Measurements from ENCODE around the gene ACACA. TPM values are rescaled to one million over a fixed set of nuclear protein-coding genes. Genes with fewer than 3 reads are reported as not detected.

ACACA gene
- total RNA-seq, 2 experiments from 2014 or later, result 45.1 to 45.9 TPM

DNA sequence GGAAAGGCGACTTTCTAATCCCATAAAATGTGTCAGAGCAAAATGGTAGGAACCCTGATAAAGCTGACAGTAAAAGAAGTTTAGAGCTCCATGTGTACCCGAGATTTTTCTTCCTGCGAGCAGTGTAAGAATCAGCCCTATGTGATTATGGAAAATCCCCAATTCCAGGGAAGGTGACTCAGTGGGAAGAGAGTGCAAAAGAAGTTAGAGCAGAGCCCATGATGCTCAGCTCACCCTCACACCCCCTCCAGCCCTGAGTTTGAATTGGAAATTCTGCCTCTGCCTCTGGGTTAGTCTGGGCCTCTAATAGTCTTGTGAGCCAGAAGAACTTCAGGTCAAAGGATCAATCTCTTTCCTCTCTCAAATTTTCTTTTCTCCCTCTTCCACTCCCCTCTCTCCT, 18.4 kb downstream of the ACACA start:
- Mint-ChIP-seq H3K4me3 (no peak overlapping the region), H3K27ac (no peak overlapping the region), H3K36me3 (no peaks in the 10 kb centered on the region), H3K9me3 (no peaks in the 10 kb centered on the region), H3K27me3 (no peaks in the 10 kb centered on the region), H3K4me1 (peaks cover 17% of the 10 kb centered on the region)
- DNase-seq (no peak), ATAC-seq (ENCODE audit: low read depth) (no peak)
- POLR2A ChIA-PET, result interaction anchor here (0.5 to 0.6 kb wide), 2 partner anchors 65 to 493 kb away, joined by 3 to 4 read pairs; no protein-coding TSS in a partner anchor

DNA sequence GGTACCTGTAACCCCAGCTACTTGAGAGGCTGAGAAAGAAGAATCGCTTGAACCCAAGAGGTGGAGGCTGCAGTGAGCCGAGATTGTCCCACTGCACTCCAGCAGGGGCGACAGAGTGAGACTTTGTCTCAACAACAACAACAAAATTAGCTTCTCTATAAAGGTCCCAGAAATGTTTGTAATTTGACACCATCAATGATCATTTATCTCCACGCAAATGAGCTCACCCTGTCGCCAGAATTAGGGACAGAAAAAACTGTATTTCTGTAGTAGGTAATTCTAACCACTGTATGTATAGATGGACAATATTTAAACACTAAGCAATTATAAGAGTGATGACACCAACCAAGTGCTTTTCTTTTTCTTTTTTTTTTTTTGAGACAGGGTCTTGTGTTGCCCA, 20.2 kb downstream of the ACACA start:
- Mint-ChIP-seq H3K27ac (no peak overlapping the region), H3K4me3 (no peak overlapping the region), H3K27me3 (peaks cover 6% of the 10 kb centered on the region), H3K4me1 (peaks cover 3% of the 10 kb centered on the region), H3K36me3 (no peaks in the 10 kb centered on the region), H3K9me3 (no peaks in the 10 kb centered on the region)
- POLR2A ChIA-PET, result no interaction called here
- ATAC-seq (ENCODE audit: low read depth) (no peak), DNase-seq (no peak)

DNA sequence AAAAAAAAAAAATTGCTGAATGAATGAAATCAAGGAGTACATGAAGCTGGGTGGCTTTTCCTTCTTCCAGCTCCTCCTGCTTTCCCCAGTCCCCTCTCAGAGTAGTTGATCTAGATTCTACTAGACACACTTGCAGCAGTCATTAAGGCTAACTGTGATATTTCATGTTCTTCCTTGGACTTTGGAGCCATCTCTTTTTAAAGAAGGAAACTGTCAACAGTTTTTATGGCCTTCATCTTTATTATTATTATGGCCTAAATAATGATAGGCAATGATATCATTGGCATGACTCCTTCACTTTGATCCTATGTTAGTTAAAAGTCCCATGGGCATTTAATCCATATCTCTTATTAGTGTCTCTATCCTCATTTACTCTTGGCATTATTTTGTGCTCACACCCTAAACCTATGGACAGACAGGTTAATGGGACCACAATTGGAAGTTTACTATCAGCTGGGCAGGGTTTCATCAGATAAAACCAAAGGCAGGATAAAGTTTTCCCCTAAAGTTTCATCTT, 21.1 kb downstream of the ACACA start:
- Mint-ChIP-seq H3K4me3 (no peak overlapping the region), H3K27ac (no peak overlapping the region), H3K9me3 (no peaks in the 10 kb centered on the region), H3K27me3 (peaks cover 6% of the 10 kb centered on the region), H3K4me1 (no peaks in the 10 kb centered on the region), H3K36me3 (no peaks in the 10 kb centered on the region)
- ATAC-seq (ENCODE audit: low read depth) (no peak), DNase-seq (no peak)
- POLR2A ChIA-PET, result no interaction called here

DNA sequence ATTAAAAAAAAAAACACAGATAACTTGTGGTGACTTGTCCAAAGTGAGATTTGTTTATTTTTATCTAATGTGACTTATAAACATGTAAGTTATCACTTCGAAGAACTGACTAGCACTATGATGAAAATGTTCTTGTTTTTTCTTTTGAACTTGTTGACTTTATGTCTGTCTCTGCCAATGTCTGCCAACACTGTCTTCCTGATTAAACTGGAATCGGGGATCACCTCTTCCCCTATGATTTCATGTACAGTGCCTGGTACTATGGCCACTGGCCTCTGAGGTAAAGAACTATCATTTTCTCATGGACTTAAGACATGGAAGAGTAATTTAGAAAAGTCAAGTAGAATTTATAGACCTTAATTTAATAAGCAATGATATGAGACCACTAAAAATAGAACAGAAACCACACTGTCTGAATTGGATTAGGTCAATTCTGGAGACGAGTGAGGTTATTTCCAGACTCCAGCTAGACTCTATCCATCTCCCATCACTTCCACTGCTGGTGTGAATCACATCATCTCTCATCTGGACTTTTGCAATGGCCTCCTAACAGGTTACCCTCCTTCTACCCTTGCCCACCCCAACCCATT, 22.0 kb downstream of the ACACA start:
- H3K4me3 Mint-ChIP-seq, result no peak overlapping the region
- ATAC-seq (ENCODE audit: low read depth), result no peak
- H3K9me3 Mint-ChIP-seq, result no peaks in the 10 kb centered on the region
- no peak overlapping the region for H3K27ac Mint-ChIP-seq
- H3K36me3 Mint-ChIP-seq, result no peaks in the 10 kb centered on the region
- peaks cover 6% of the 10 kb centered on the region for H3K27me3 Mint-ChIP-seq
- POLR2A ChIA-PET, result no interaction called here
- no peak for DNase-seq
- H3K4me1 Mint-ChIP-seq, result no peaks in the 10 kb centered on the region

DNA sequence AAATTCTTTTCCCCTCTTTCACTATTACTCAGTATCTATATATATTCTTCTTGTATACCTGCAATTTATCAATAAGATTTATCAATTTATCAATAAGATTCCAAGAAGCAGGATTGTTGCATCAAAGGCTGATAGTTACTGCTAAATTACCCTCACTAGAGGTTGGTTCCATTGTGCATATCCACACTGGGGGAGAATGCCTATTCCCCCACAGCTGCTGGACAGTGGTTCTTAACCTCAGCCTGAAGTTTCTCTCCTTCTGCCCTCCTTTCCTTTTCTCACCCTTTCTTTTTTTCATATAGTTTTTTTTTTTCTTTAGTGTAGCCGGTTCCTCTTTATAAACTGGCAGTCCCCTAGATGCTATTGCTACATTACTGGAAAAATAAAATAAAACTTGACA, 24.6 kb downstream of the ACACA start:
- H3K4me3 Mint-ChIP-seq, result no peak overlapping the region
- no peaks in the 10 kb centered on the region for H3K36me3 Mint-ChIP-seq
- DNase-seq, result no peak
- POLR2A ChIA-PET, result no interaction called here
- no peak for ATAC-seq (ENCODE audit: low read depth)
- no peak overlapping the region for H3K27ac Mint-ChIP-seq
- H3K27me3 Mint-ChIP-seq, result peaks cover 6% of the 10 kb centered on the region
- H3K4me1 Mint-ChIP-seq, result no peaks in the 10 kb centered on the region
- H3K9me3 Mint-ChIP-seq, result no peaks in the 10 kb centered on the region

DNA sequence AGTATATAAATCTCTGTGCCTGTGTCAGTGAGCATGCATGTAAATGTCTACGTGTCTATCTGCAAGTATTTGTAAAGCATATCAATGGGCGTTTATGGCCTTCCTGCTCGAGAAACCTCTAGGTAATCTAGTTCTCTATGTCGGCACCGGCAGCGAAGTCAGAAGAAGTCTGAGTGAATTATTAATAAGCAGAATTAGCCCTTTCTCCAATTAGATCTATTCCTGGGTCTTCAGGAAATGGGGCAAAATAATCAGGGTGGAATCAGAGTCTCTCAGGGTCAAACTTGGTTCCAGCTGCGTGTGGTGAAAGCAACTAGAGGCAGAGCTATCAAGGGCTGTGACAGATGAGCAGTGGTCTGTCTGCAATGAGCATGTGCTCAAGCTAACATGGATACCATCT, 30.9 kb downstream of the ACACA start, which contains the start of gene C17orf78:
C17orf78 (plus strand) TSS at position 280 of the 400 bp plus-strand sequence; CDS start at position 388, 108 bp downstream.
- peaks cover 10% of the 10 kb centered on the region for H3K4me1 Mint-ChIP-seq
- POLR2A ChIA-PET, result interaction anchor here (0.6 kb wide), 1 partner anchor 28 kb away, joined by 3 read pairs; no protein-coding TSS in a partner anchor
- DNase-seq (no peak), ATAC-seq (ENCODE audit: low read depth) (no peak)
- no peaks in the 10 kb centered on the region for H3K27me3 Mint-ChIP-seq
- no peak within 1 kb of the TSS for H3K27ac Mint-ChIP-seq
- H3K36me3 Mint-ChIP-seq, result no peaks in the 10 kb centered on the region
- H3K4me3 Mint-ChIP-seq, result no peak within 1 kb of the TSS
- no peaks in the 10 kb centered on the region for H3K9me3 Mint-ChIP-seq

DNA sequence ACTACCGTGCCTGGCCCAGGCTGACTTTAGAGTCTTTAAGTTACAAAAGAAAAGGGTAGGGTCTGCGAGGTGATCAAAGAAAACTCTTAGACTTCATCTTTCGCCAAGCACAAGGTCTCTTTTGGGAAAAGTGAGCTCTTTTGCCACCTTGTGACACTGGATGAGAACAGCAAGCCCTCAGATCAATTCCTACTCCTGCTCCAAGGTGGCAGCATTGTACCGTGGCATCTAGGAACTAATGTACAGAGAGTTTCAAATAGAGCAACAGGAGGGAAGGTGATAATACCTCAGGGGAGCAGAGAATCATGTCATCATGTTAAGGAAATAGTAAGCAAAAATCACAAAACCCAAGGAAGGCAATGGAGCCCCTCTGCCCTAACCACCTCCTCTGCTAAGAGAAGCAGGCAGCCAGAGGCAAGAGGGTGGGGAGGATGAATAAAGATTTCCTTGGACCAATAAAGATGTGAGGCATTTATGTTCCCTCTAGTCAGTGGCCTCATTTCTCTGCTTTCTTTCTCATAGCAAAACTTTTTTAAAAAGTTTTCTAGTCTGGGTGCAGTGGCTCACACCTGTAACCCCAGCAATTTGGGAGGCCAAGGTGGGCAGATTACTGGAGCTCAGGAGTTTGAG, 33.0 kb downstream of the ACACA start:
- peak; percentile 51 for DNase-seq
- no peaks in the 10 kb centered on the region for H3K36me3 Mint-ChIP-seq
- POLR2A ChIA-PET, result interaction anchor here (0.5 to 1.8 kb wide), 4 partner anchors 14 to 258 kb away, joined by 3 to 5 read pairs (median 4); no protein-coding TSS in a partner anchor
- H3K4me3 Mint-ChIP-seq, result no peak overlapping the region
- H3K4me1 Mint-ChIP-seq, result peaks cover 10% of the 10 kb centered on the region
- peak; percentile 95 for ATAC-seq (ENCODE audit: low read depth)
- H3K9me3 Mint-ChIP-seq, result no peaks in the 10 kb centered on the region
- no peak overlapping the region for H3K27ac Mint-ChIP-seq
- no peaks in the 10 kb centered on the region for H3K27me3 Mint-ChIP-seq

DNA sequence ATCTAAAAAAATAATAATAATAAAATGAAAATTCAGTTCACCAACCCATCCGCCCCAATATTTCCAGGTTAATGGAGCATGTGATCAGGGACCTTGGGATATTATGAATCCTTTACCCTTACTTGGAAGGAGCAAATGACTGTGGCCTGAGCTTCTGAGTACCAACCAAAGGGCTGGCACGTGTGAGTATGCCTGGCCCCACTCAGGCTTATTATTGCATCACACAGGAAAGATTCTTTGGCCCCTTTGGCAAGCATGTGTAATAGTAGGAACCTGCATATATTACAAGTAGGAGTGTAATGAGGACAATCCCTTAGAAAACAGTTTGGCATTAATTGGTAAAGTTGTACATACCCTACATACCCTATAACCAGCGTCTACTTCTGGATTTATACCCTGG, 38.1 kb downstream of the ACACA start:
- H3K27me3 Mint-ChIP-seq, result no peaks in the 10 kb centered on the region
- ATAC-seq (ENCODE audit: low read depth) (no peak), DNase-seq (no peak)
- no peaks in the 10 kb centered on the region for H3K36me3 Mint-ChIP-seq
- H3K4me1 Mint-ChIP-seq, result peaks cover 6% of the 10 kb centered on the region
- no peak overlapping the region for H3K27ac Mint-ChIP-seq
- no peaks in the 10 kb centered on the region for H3K9me3 Mint-ChIP-seq
- no peak overlapping the region for H3K4me3 Mint-ChIP-seq
- POLR2A ChIA-PET, result interaction anchor here (1.2 kb wide), 1 partner anchor 38 kb away, joined by 4 read pairs; the partner anchor contains the start of genes ACACA and TADA2A

DNA sequence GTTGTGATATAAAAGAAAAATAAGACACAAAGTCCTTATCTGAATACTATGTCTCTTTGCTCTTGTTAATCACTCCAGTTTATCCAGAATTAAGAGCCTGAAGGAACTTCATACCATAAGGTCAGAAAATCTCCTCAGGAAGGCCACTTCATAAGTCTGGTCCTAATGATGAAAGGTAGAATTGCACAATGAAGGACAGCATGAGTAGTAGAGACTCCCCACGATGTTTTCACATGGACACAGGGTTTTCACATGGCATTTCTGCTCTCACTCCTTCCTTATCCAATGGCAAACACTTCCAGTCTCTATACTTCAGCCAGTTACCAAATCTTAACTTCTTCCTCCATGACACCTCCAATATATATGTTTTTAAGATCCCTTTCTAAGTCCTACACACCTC, 41.0 kb downstream of the ACACA start:
- H3K36me3 Mint-ChIP-seq, result no peaks in the 10 kb centered on the region
- DNase-seq (no peak), ATAC-seq (ENCODE audit: low read depth) (no peak)
- no peak overlapping the region for H3K27ac Mint-ChIP-seq
- POLR2A ChIA-PET, result no interaction called here
- no peaks in the 10 kb centered on the region for H3K9me3 Mint-ChIP-seq
- no peaks in the 10 kb centered on the region for H3K27me3 Mint-ChIP-seq
- no peaks in the 10 kb centered on the region for H3K4me1 Mint-ChIP-seq
- H3K4me3 Mint-ChIP-seq, result no peak overlapping the region

DNA sequence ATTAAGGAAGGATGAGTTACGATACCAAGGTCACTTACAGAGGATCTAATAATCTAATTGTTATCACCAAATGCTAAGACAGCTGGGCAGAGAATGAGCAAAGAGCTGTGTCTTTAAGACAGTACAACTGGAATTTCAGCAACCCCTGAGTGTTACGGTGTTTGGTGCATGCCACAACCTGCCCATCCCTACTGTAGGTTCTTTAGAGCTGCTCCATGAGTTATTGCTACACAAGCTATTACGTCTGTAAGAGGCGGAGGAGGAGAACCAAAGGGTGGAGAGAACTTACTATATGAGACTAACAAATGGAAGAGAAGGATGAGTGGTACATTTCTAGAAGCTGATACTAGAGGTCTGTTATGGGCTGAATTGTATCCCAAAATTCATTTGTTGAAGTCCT, 45.1 kb downstream of the ACACA start:
- POLR2A ChIA-PET, result interaction anchor here (0.5 to 0.9 kb wide), 4 partner anchors 8 to 493 kb away, joined by 3 to 4 read pairs (median 3); no protein-coding TSS in a partner anchor
- no peaks in the 10 kb centered on the region for H3K36me3 Mint-ChIP-seq
- H3K4me3 Mint-ChIP-seq, result no peak overlapping the region
- DNase-seq, result no peak
- H3K4me1 Mint-ChIP-seq, result peaks cover 24% of the 10 kb centered on the region
- H3K27me3 Mint-ChIP-seq, result no peaks in the 10 kb centered on the region
- H3K27ac Mint-ChIP-seq, result no peak overlapping the region
- ATAC-seq (ENCODE audit: low read depth), result no peak
- H3K9me3 Mint-ChIP-seq, result no peaks in the 10 kb centered on the region

DNA sequence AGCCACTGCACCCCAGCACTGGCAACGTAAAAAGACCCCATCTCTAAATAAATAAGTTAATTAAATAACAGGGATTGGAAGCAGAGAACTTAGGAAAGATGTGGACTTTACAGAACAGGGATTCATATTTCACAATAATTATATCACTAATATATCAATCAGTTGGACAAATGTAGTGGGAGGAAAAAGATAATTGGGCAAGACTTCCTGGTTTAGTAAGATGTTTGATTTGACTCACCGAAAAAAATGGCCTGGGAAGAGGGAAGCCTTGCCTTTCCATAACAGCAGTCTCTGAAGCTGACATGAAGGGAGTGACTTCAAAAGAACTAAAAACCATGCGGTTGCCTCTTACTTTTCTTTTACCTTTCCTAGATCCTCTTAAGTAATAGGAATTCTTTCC, 46.0 kb downstream of the ACACA start:
- POLR2A ChIA-PET, result interaction anchor here (0.7 to 0.9 kb wide), 3 partner anchors 9 to 494 kb away, joined by 3 to 4 read pairs (median 3); no protein-coding TSS in a partner anchor

DNA sequence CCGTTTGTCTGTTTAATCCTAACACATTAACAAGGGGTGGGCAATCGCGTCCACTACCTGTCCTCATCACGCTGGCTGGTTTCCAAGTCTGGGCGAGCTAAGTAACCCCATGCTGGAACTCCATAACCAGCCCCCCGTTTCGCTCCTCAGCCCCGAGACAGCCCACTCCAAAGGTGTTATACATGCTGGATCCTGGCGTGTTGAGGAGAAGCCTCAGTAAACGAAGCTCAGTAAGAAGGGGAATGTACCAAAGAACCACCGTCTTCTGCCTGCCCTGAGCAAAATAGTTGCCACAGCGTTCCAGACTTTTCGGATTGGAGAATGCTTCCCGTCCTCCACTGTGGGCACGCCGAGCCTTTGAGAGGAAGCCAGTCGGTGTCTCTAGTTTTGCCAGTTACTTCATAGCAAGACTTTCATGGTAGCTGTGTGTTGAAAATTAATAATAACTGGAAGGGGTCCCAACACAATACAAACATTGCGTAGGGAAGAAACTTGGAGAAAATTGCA, 46.9 kb downstream of the ACACA start:
- DNase-seq (no peak), ATAC-seq (ENCODE audit: low read depth) (no peak)
- Mint-ChIP-seq H3K4me1 (peaks cover 24% of the 10 kb centered on the region), H3K27me3 (no peaks in the 10 kb centered on the region), H3K27ac (peak overlapping the region; percentile 84), H3K4me3 (peak overlapping the region; percentile 72), H3K9me3 (no peaks in the 10 kb centered on the region), H3K36me3 (no peaks in the 10 kb centered on the region)
- POLR2A ChIA-PET, result interaction anchor here (0.5 to 2.2 kb wide), 10 partner anchors 14 to 686 kb away, joined by 3 to 12 read pairs (median 4); partner anchors contain the start of genes ACACA, DUSP14 and TADA2A

More for the DNA sequence above, 46.0 kb downstream of the ACACA start:
- H3K9me3 Mint-ChIP-seq, result no peaks in the 10 kb centered on the region
- H3K27ac Mint-ChIP-seq, result no peak overlapping the region
- H3K4me1 Mint-ChIP-seq, result peaks cover 24% of the 10 kb centered on the region
- no peak for ATAC-seq (ENCODE audit: low read depth)
- H3K27me3 Mint-ChIP-seq, result no peaks in the 10 kb centered on the region
- no peak overlapping the region for H3K4me3 Mint-ChIP-seq
- no peaks in the 10 kb centered on the region for H3K36me3 Mint-ChIP-seq
- DNase-seq, result no peak

DNA sequence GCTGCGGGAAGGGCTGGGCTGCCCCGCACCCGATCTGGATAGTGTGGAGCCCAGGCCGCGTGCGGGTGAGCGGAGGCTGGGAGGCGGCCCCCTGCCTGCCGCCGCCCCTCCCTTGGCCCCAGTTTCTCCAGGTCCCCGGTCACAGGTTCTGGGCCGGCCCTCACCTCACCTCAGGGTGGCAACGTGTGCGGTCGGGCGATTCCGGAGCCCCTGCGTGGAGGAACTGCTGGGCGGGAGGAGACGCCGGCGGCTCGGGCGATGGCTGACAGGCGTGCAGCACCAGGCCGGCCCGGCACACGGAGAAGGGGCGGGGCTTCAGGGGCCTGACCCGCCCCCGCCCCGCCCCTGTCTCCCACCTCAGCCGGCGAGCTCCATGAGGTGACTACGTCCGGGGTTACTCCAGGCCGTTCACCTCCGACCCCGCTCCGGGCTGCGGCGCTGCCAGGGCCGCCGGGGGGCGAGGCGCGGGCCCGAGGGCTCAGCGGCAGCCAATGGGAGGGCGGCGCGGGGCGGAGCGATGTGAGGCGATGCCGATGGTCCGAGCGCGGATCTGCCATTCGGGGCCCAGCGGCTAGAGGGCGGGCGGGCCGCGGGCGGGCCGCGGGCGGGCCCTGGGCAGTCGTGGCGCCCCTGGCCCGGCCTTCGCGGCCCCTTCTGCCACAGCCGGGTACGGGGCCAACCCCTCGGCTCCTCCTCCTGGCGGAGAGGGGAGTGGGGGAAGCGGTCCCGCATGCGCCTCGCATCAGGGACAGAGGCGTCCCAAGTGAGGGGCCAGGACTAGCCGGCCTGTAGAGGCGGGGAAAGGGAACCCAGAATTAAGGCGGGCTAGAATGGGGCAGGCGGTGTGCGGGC, 47.6 kb downstream of the ACACA start:
- Mint-ChIP-seq H3K9me3 (no peaks in the 10 kb centered on the region), H3K4me1 (peaks cover 24% of the 10 kb centered on the region), H3K27me3 (no peaks in the 10 kb centered on the region), H3K27ac (peak overlapping the region; percentile 86), H3K4me3 (peak overlapping the region; percentile 96), H3K36me3 (no peaks in the 10 kb centered on the region)
- peak; percentile 98 for DNase-seq
- ATAC-seq (ENCODE audit: low read depth), result peak; percentile 97
- POLR2A ChIA-PET, result interaction anchor here (0.5 to 2.2 kb wide), 16 partner anchors 10 to 833 kb away, joined by 3 to 12 read pairs (median 4); partner anchors contain the start of genes ACACA, DUSP14 and TADA2A
